Parathyroid adenoma (tissue), 2 donors: ENCODE data around the gene NRK.

Experiments used
- H2AFZ ChIP-seq: fragments of 300-600 bp; sonication (generic); one replicate; pipeline ENCODE4 v1.7.0; 2017; ENCODE audit warnings: antibody characterized with exemption, mild to moderate bottlenecking
- H3K27ac ChIP-seq: fragments of 300-600 bp; sonication (generic); one replicate; pipeline ENCODE4 v1.7.0; 2017
- H3K27me3 ChIP-seq: fragments of 300-600 bp; sonication (generic); one replicate; pipeline ENCODE4 v1.7.0; 2017; ENCODE audit warnings: low read length; ENCODE audit not compliant: control insufficient read depth, insufficient read depth
- H3K36me3 ChIP-seq: fragments of 300-600 bp; sonication (generic); one replicate; pipeline ENCODE4 v1.7.0; 2017; ENCODE audit warnings: low read length; ENCODE audit not compliant: control insufficient read depth, insufficient read depth
- H3K4me1 ChIP-seq: fragments of 300-600 bp; sonication (generic); one replicate; pipeline ENCODE4 v1.7.0; 2017; ENCODE audit warnings: control low read depth
- H3K4me2 ChIP-seq: fragments of 300-600 bp; sonication (generic); one replicate; pipeline ENCODE4 v1.7.0; 2017; ENCODE audit warnings: low read length
- H3K4me3 ChIP-seq: fragments of 300-600 bp; sonication (generic); one replicate; pipeline ENCODE4 v1.7.0; 2017; ENCODE audit warnings: low read depth, low read length
- H3K79me2 ChIP-seq: fragments of 300-600 bp; sonication (generic); one replicate; pipeline ENCODE4 v1.7.0; 2017; ENCODE audit warnings: control low read depth
- H3K9ac ChIP-seq: fragments of 300-600 bp; sonication (generic); one replicate; pipeline ENCODE4 v1.7.0; 2017; ENCODE audit warnings: mild to moderate bottlenecking
- H3K9me3 ChIP-seq: fragments of 300-600 bp; sonication (generic); one replicate; pipeline ENCODE4 v1.7.0; 2017; ENCODE audit warnings: low read length; ENCODE audit not compliant: control insufficient read depth
- CTCF ChIP-seq: fragments of 300-600 bp; sonication (generic); IDR thresholded peaks from one replicate; pipeline ENCODE4 v1.7.0; 2017; ENCODE audit warnings: antibody characterized with exemption, mild to moderate bottlenecking
- donor health status: primary hyperparathyroidism.

The NRK gene

GRCh38 chrX:105910563-105911105, 88.3 kb downstream of the NRK start:
- no peak overlapping the region for H3K4me3 ChIP-seq
- H3K9ac ChIP-seq = no peak overlapping the region
- H3K4me2 ChIP-seq = no peak overlapping the region
- H3K9me3 ChIP-seq = no peaks in the 10 kb centered on the region
- no peak overlapping the region for H3K27ac ChIP-seq
- H3K4me1 ChIP-seq = no peaks in the 10 kb centered on the region
- no peaks in the 10 kb centered on the region for H3K79me2 ChIP-seq
- H2AFZ ChIP-seq = no peak overlapping the region
- no peaks in the 10 kb centered on the region for H3K36me3 ChIP-seq
- no peak for TF ChIP-seq CTCF
- no peaks in the 10 kb centered on the region for H3K27me3 ChIP-seq

DNA sequence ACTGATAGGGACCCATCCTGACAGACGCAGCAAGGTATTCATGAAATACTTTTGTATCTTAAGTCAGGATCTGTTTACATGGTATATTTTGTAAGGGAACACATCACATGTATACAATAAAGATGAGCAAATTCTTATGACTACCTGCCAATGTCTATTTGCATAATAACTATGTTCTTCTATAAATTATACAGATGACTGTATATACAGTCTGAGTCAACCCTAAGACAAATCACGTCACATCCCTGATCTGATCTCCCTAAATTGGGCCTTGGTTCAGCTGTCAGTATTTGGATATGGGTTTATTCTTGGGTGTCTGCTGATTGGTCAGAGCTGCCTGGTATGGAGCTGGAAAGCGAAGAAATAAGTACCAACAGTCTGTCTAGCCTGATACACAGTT, 122.9 kb downstream of the NRK start:
- no peak overlapping the region for H3K27ac ChIP-seq
- no peak overlapping the region for H3K9ac ChIP-seq
- no peaks in the 10 kb centered on the region for H3K4me1 ChIP-seq
- H3K4me2 ChIP-seq = no peak overlapping the region
- H2AFZ ChIP-seq = no peak overlapping the region
- no peak overlapping the region for H3K4me3 ChIP-seq
- no peak for TF ChIP-seq CTCF
- H3K27me3 ChIP-seq = no peaks in the 10 kb centered on the region
- no peaks in the 10 kb centered on the region for H3K79me2 ChIP-seq
- no peaks in the 10 kb centered on the region for H3K36me3 ChIP-seq
- no peaks in the 10 kb centered on the region for H3K9me3 ChIP-seq

DNA sequence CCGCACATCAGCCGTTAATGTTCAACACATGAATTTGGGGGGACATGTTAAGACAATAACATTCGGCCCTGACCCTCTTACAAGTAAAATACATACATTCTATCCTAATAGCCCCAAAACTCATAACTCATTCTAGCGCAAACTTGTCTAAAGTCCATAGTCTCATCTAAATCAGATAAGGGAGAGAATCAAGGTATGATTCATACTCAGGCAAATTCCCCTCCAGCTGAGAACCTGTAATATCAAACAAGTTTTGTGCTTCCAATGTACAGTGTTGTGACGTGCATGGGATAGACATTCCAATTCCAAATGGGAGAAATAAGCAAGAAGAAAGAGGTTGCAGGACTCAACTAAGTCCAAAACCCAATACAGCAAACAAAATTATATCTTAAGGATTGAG, 147.1 kb downstream of the NRK start:
- no peak for TF ChIP-seq CTCF
- Histone ChIP-seq H3K36me3 (no peaks in the 10 kb centered on the region), H3K4me3 (no peak overlapping the region), H3K27ac (no peak overlapping the region), H3K27me3 (no peaks in the 10 kb centered on the region), H3K4me1 (no peaks in the 10 kb centered on the region), H3K9me3 (no peaks in the 10 kb centered on the region), H3K4me2 (no peak overlapping the region), H3K79me2 (no peaks in the 10 kb centered on the region), H3K9ac (no peak overlapping the region), H2AFZ (no peak overlapping the region)

DNA sequence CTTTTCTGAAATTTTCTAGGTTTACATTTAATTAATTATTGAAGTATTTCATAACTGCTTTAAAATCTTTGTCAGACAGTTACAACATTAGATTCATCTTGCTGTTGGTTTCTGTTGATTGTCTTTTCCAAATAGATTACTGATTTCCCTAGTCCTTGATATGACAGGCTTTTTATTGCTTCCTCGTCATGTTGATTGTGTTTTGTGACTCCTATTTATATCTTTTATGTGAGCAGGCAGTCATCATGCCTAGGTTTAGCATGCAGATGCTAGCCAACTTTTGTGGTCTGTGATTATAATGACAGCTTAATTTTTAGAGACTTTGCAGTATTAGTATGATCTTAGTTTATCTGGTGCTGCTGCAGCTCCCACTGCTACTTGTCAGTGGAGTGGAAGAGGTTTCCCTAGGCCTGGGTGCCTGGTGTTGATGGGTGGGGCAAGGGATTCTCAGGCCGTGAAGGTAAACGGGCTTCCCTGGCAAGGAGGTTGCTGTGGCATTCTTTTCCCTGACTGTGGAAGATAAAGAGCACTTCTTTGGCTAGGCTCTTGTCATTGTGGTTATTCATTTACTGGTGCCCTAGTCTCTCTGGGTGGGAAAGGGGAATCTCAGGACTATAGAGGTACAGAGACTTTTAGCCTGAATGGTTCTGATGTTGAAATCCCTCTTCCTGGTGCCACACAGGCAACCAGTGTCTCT, 150.5 kb downstream of the NRK start:
- Histone ChIP-seq H2AFZ (no peak overlapping the region), H3K4me3 (no peak overlapping the region), H3K27me3 (no peaks in the 10 kb centered on the region), H3K36me3 (no peaks in the 10 kb centered on the region), H3K27ac (no peak overlapping the region), H3K4me2 (no peak overlapping the region), H3K9ac (no peak overlapping the region), H3K9me3 (no peaks in the 10 kb centered on the region), H3K4me1 (no peaks in the 10 kb centered on the region), H3K79me2 (no peaks in the 10 kb centered on the region)
- TF ChIP-seq CTCF = no peak

GRCh38 chrX:105973387-105973739, 151.0 kb downstream of the NRK start:
- H3K9ac ChIP-seq = no peak overlapping the region
- no peaks in the 10 kb centered on the region for H3K27me3 ChIP-seq
- no peaks in the 10 kb centered on the region for H3K79me2 ChIP-seq
- no peak for TF ChIP-seq CTCF
- H3K4me3 ChIP-seq = no peak overlapping the region
- no peaks in the 10 kb centered on the region for H3K36me3 ChIP-seq
- no peaks in the 10 kb centered on the region for H3K4me1 ChIP-seq
- no peak overlapping the region for H3K4me2 ChIP-seq
- no peak overlapping the region for H3K27ac ChIP-seq
- H3K9me3 ChIP-seq = no peaks in the 10 kb centered on the region
- no peak overlapping the region for H2AFZ ChIP-seq
